GM19240 (cell line): Measurements from ENCODE around the gene PRRX2.
"Not testable (repeated sequence)": the region's sequence is repeated elsewhere in the genome, so short reads cannot be mapped to it uniquely, and the experiment has no call there.

Source experiments
- DNase-seq: peaks from one replicate; pipeline ENCODE4 v3.0.0; 2011; ENCODE audit warnings: low spot score; ENCODE audit not compliant: insufficient read length

Gene PRRX2

DNA sequence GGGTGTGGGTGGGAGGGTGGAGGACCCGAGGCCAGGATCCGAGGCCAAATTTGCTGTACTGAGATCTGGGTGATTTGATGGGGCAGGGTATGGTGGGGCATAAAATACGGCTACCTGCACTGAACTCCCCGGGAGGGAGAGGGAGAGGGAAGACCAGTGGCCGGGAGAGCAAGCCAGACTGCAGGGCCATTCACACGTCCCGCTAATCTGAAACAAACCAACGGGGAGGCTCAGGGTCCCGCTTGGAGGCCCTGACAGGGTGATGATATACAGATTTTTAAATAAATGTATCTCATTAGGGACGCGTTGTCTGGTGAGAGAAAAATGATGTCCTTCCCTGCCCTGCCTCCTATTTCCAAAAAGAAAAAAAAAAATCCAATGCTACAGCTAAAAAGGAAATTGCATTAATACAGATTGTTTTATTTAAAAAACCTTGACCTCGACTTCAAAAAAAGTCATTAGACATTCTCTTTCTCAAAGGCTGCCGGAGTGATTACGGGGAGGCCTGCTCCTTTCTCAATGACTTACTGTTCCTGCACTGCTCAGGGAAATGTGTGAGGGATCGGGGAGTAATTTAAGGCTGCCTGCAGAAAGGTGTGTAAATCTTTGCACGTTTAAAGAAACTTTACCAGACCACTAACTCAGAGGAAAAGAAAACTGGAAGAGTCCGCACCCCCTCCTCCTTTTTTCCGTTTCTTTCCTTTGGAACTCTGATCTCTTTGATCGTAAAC, 11.5 kb upstream of the PRRX2 start:
- no peak for DNase-seq

DNA sequence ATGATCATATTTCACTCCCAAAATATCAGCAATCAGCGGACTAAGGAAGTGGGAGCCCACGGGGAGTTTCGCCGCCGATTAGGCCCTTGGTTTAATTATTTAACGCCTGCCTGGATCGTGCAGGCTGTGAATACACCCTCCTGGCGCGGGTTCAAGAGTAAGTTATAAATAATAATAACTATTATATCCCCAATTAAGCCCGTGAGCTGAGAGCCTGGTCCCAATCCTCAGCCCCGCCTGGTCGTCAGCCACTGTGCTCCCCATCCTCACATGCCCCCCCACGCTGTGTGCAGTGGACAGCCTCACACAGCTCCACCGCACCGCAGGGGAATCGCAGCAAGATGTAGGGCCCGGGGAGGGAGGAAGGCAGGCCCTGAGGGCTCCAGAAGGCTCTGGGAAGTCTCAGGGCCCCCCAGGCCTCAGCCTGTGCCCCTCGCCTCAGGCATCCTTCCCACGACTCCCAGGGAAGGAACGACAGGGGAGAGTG, 10.8 kb upstream of the PRRX2 start:
- DNase-seq: no peak

DNA sequence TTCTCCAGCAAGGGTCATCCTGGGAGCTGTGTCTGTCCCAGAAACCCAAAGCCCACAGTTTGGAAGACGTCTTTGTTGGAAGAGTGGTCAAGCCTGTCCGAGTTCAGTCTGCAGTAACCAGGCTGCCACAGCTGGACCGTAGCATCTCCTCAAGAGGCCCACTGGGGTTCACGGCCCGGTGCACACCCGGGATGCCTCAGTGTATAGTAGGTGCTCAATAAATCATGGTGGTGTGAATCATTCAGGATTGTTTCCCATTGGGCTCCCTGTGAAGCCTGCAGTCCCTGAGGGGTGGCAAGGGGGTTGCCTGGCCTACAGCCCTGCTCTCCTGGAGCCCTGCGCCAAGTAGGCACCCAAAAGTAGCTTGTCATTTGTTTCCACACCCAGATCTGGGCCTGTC, 10.3 kb upstream of the PRRX2 start:
- no peak for DNase-seq

DNA sequence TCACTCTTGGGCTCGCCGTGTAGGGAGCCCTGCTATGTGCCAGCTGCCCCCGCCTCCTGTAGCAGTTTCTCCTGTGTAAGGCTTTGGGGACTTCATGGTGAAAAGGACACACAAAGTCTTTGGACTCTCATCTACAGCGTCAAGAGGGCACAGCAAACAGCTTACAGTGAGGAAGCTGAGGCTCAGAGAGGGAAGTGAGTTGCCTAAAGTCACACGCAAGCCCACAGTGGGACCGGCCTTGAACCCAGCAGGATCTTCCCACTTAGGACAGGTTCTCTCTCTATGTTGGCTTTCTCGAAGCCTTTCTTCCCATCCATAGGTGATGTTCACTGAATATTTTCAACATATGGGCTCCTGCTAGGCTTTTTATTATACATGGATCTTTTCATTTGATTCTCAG, 9.8 kb upstream of the PRRX2 start:
- no peak for DNase-seq

DNA sequence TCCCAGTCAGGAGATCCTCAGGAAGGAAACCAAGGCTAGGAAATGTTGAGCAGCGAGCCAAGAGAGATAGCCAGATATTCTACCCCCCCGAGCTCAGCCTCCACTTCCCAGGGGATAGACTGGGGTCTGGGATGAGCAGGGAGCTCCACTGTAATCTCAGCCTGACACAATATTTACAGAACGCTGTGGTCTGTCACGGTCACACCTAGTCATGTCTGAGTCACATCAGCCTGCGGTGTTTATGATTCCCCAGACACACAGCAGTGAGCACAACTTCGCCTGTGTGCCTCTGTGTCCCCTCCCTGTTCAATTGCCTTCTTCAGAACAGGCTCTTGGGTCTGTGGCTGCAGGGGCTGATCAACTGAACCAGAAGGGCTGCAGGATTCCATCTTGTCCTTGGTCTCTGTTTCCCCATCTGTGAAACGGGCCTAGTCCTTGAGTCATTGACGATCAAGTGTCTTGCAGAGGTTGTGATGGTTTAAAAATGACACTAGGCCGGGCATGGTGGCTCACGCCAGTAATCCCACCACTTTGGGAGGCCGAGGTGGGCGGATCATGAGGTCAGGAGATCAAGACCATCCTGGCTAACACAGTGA, 8.6 kb upstream of the PRRX2 start:
- no peak for DNase-seq

DNA sequence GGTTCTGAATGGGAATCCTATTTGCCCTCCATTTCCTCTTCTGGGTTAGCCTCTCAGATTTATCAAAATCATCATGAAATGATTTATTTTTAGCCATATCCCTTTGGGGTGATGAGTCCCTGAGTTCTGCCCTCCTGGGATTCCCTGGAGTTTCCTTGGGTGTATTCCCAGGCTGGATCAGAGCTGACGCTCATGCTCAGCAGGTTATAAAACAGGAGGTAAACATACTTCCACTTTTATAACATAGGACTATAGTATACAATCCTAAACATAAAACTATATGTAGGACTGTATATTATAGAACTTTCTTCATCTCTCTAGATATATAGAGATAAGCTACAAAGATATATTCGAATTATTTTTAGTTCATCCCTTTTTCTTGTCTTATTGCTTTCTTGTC, 4.4 kb upstream of the PRRX2 start:
- no peak for DNase-seq

DNA sequence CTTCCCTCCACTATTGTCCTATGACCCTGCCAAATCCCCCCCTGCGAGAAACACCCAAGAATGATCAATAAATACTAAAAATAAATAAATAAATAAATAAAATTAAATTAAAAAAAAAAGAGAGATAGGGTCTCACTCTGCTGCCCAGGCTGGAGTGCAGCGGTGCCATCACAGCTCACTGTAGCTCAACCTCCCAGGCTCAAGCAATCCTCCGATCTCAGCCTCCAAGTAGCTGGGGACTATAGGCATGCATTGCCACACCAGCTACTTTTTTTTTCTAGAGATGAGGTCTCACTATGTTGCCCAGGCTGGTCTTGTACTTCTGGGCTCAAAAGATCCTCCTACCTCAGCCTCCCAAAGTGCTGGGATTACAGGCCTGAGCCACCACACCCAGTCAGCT, 3.2 kb upstream of the PRRX2 start:
- not testable (repeated sequence) for DNase-seq

DNA sequence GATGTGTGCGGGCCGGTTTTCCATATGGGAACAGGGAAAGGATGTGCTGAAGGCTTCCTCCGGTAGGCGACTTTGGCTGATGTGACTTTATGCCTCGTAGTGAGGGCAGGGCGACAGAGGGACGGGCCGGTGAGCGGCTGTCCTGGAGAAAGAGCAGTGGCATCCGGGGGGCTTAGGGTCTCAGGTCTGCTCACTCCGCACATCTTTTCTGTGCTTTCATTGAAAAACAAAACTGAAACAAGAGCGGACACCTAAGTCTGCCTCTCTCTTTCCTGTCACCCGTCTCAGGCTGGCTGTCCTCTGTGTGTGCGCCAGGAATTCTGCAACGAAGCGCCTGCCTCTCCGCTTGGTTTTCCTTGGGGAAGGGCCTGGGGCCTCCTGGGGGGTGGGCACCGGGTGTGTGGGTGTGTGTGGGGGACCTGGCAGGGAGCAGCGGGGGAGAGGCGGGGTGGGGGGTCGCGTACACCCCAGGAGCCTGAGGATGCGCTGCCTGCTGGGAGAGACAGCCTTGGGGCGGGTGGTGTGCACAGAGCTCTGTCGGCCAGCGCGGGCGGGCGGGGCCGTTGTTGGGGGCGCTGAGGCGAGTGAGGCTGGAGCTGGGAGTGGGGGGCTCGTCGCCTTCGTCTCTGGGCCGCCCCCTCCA, 580 bp upstream of the PRRX2 start:
- no peak for DNase-seq

DNA sequence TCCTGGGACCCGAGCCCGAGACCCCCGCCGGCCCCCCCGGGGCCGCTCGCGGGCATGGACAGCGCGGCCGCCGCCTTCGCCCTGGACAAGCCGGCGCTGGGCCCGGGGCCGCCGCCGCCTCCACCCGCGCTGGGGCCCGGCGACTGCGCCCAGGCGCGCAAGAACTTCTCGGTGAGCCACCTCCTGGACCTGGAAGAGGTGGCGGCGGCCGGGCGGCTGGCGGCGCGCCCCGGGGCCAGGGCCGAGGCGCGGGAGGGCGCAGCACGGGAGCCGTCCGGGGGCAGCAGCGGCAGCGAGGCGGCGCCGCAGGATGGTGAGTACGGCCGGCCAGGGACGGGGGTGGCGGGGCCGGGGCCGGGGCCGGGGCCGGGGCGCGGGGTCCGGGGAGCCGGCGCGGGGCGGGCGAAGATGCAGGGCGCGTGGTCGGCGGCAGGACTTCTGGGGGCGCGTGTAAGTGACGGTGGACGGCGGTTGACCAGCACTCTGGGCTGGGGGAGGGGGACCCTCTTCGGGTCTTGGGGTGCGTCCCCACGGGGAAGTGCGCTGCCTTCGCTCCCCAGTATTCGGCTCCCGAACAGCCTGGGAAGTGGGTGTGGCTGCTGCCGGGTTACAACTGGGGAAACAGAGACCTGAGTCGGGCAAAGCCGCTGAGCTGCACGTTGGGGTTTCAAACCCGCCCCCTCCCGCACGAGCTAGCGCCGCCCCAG, 520 bp downstream of the PRRX2 start:
- DNase-seq: no peak

DNA sequence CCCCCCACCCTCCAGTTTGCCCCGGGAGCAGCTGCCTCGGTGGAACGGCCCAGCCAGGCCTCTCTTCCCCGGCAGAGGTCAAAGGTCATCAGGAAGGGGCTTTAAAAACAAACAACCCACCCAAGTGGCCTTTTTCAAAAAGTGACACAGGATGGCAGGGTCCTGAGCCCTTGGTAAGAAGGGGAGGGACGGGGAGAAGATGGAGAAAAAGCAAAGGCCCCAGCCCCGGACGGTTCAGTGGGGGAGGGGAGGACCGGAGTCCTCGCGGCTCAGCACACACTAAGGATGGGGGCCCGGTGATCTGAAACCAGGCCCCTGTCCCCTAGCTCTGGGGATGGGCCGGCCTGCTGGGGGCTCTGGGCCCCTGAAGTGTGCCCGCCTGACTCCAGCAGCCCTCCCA, 1.1 kb downstream of the PRRX2 start:
- no peak for DNase-seq

DNA sequence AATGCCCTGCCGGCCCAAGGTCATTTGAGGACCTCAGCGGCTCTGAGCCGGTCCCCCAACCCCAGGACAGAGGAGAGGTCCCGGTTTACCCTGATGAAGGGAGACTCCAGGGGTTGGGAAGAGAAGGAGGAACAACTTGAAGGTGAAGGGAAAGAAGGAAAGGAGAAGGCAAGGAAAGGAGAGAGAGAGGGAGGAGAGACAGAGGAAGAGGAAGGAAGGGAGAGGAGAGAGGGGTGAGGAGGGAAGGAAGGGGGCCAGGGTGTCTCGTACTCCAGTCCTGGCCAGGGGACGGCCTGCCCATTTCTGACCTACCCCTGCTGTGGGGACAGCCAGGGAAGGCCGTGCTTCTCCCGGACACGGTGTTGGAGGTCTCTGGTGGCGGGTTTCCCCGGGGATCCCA, 1.9 kb downstream of the PRRX2 start:
- DNase-seq: no peak

DNA sequence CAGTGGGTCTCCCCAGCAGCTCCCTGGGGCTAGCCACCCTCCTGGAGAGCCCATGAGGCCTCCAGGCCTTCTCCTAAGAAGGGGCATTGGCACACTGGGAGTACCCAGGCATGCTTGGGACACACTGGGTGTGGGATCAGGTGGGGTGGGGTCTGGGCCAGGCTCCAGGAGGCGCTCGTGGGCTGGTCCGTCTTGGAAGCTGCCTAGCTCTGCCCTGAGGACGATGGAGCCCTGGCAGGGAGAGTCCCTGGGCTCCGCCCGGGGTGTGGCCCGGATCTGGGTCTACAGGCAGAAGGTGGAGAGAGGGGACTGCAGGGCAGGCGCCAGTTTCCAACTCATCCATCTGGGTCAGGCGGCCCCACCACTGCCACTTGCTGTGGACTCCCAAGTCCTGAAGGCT, 2.4 kb downstream of the PRRX2 start:
- DNase-seq: no peak

DNA sequence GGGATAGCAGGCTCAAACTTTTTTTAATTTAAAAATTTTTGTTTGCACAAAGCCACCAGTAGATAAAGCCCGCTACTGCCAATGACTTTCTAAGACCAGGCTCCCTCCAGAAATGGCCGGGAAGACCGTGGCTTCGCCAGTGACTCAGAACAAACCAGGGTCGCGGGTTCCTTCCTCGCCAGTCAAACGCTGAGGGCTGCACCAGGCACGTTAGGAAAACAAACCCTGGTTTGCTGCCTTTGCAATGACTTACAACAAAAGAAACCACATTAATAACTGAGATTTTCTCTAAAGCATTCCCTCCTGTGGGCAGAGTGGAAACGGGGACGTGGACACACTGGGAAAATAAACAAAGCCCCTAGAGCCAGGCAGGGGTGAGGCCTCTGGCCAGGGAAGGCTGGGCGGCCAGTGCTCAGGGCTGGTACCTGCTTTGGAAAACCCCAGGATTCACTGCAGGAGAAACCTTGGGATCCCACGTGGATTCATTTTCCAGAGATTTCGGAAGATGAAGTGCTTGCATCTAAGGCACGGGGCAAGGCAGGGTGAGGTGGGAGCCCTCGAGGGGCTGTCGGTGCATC, 3.8 kb downstream of the PRRX2 start:
- no peak for DNase-seq

DNA sequence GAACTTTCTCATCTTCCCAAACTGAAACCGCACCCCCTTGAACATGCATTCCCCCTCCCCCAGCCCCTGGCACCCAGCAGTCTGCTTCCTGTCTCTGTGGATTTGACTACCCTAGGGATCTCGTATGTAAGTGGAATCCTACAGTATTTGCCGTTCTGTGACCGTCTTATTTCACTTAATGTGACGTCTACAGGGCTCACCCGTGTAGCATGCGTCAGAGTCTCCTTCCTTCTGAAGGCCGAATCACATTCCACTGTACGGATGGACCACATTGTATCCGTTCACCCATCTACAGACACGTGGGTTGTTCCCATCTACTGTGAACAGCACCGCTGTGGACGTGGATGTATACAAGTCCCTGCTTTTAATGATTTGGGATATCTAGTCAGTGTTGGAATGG, 4.5 kb downstream of the PRRX2 start:
- no peak for DNase-seq

DNA sequence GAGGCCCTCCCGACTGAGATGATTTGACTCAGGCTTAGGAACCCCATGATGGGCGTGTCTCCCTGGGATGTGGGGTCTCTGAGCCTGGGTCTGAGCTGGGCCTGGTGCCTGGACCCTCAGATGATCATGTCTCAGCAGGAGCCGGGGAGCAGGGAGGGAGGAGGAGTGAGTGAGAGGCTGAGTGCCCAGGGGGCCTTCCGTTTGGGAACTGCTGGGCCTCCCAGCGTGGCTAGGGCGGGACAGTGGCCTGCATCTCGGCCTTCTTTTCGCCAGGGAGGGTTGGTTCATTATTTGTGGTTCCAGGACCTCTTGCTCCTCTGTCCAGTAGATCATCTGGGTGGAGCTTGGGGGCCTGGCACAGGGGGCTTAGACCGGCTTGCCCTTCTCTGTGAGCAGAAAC, 5.6 kb downstream of the PRRX2 start:
- DNase-seq: no peak

DNA sequence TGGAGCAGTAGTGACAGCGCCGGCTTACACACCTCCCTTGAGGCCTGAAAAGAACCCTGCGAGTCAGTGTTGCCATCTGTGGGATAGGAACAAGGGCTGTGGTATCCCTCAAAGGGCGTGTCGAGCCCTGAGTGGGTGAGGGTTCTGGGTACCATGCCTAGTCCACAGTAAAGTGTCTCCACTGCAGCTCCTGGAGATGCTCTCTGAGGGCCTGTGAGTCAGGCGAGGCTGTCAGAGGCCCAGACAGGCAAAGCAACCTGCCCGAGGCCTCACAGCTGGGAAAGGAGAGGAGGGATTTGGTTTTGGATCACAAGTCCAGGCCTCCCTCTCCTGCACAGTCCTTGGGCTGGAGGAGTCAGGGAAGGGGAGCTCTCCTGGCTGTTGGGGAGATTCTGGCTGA, 6.1 kb downstream of the PRRX2 start:
- DNase-seq: no peak

DNA sequence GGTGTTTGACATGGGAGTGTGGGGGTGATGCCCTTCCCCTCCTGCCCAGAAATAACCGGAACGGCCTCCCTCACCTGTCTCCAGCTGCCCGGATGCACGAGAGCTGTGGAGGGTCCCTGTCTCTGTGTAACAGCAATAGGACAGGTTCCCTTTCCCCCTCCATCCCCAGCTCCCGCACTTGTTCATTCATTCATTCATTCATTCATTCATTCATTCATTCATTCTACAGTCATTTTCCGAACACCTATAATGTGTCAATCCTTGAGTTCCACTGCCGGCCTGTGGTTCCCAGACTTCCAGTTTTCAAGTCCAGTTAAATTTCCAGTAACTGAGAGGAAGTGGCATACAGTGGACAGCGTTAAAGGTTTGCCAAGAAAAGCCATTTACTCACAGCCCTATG, 7.3 kb downstream of the PRRX2 start:
- DNase-seq: no peak

DNA sequence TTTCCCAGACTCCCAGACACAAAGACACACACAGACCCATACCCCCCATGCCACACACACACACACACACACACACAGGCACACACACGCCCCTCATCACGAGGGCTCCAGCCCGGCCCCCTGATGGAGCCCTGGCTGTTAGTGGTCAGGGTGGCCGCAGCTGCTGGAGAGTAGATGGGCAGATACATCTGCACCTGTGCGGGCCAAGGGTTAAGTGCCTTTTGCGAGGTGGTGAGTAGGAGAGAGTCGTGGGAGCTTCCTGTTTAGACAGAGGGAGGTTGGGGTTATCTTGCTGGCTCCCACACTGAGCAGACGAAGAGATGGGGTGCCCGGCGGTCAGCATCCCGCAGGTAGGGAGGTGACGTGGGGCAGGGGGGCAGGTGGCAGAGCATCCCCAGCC, 8.2 kb downstream of the PRRX2 start:
- DNase-seq: no peak

DNA sequence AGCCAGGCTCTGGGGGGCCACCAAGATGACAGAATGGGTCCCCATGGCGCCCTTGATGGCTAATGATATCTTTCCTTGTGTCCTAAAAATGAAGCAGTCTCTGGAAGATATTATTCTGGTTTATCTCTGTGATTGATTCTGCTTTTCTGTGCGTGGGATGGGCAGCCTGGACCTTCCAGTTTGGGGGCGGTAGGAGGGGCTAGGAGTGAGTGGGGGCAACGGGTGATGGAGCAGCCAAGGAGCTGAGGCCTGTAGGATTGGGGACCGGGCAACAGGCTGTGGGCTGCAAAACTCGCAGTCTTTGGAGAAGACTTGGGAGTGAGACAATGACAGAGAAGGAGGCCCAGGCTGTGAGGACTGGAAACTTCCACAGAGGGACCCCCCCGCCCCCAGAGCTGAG, 8.8 kb downstream of the PRRX2 start:
- DNase-seq: no peak

DNA sequence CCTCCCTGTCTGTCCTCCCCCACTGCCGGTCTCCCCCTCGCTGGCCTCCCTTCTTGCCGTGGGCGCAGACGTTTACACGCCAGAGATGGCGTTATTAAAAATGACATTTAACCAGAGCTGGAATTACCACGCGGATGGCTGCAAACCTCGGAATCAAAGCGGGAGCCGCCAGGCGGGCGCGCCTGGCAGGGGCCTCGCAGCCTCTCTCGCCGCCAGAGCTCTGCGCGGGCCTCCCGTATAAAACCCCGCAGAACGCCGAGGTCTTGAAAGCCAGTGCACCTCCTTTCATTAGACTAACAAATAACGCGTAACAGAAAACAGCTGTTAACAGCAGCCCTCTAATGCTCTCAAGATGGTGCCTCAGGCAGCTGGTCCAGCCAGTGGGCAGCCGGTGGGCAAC, 10.2 kb downstream of the PRRX2 start:
- DNase-seq: no peak

DNA sequence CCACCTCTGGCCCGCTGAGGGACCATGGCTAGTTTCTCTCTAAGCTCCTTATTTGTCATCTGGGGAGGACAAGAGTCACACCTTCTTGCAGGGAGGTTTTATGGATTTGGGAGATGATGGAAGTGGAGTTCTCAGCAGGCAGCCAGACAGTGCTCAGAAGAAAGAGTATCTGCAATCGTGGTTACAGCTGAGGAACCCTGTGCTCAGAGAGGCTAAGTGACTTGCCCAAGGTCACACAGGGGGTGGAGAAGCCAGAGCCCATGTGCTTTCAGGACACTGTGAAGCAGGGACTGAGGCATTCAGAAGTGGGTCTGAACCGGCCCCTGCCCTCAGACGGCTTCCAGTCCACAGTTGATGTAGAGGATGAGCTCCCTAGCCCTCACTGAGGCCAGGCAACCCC, 10.8 kb downstream of the PRRX2 start:
- DNase-seq: no peak

DNA sequence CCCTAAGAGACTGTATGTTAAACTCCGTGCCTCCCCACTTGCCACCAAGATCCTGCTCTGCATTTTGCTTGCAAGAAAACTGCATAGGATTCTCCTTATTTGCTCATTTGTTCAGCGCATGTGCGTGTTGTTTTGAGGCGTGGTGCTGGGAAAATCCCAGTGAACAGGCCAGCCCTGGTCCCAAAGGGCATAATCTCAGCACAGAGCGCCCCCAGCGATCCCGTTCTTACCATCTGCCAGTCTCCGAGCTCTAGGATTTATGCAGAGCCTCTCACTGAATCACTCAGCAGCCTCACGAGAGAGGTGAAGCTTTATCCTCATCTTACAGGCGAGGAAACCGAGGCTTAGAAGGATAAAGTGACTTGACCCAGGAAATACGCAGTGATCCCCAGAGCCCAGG, 11.5 kb downstream of the PRRX2 start:
- DNase-seq: no peak
